CD4-positive, CD25-positive, alpha-beta regulatory T cell (primary cell): ENCODE results near the gene USP25. TPM values are rescaled to one million over a fixed set of nuclear protein-coding genes. Genes with fewer than 3 reads are reported as not detected.
A peak's percentile ranks its signal among the peaks of the same experiment; 100 is the strongest.
"Not testable (repeated sequence)": the region's sequence is repeated elsewhere in the genome, so short reads cannot be mapped to it uniquely, and the experiment has no call there.

ENCODE experiments used
- ATAC-seq, 2 donors: fragments of 150-1000 bp; cut with Tn5 transposase; one replicate each; pipeline ENCODE4 v1.10.0; 2021; ENCODE audit warnings: low read depth in 2 of 2, moderate number of reproducible peaks in 2 of 2, moderate library complexity in 1 of 2
- DNase-seq, 3 donors: peaks; one replicate each; pipeline versions ENCODE4 v3.0.0 to v3.0.0-alpha.2; 2012 to 2022; ENCODE audit warnings: mixed read lengths in 1 of 3
- H3K27ac ChIP-seq: one replicate; pipeline ENCODE4 v1.7.0; 2013; ENCODE audit warnings: mild to moderate bottlenecking, low read length; ENCODE audit not compliant: insufficient read depth, poor library complexity, severe bottlenecking
- H3K27me3 ChIP-seq: one replicate; pipeline ENCODE4 v1.7.0; 2013; ENCODE audit warnings: low read length; ENCODE audit not compliant: control insufficient read depth, insufficient read depth
- H3K36me3 ChIP-seq: one replicate; pipeline ENCODE4 v1.7.0; 2013; ENCODE audit warnings: mild to moderate bottlenecking, low read length, moderate library complexity; ENCODE audit not compliant: control insufficient read depth, insufficient read depth
- H3K4me1 ChIP-seq: 2 replicates; pipeline ENCODE4 v1.7.0; 2013; ENCODE audit warnings: mild to moderate bottlenecking, low read length; ENCODE audit not compliant: insufficient read depth, control insufficient read depth, poor library complexity, severe bottlenecking
- H3K4me3 ChIP-seq: one replicate; pipeline ENCODE4 v1.7.0; 2013; ENCODE audit warnings: low read depth, mild to moderate bottlenecking, low read length, moderate library complexity
- H3K9me3 ChIP-seq, 2 experiments: 1 replicate in 1 of 2; 2 replicates in 1 of 2; pipeline ENCODE4 v1.7.0; 2013; ENCODE audit warnings: low read length in 2 of 2, mild to moderate bottlenecking in 1 of 2, moderate library complexity in 1 of 2; ENCODE audit not compliant: control insufficient read depth in 2 of 2
- H3K27ac Mint-ChIP-seq, 3 donors: one replicate each; pipeline ENCODE4 v1.8.0; 2020 to 2022; ENCODE audit warnings: mild to moderate bottlenecking in 3 of 3, mixed read lengths in 3 of 3, moderate library complexity in 2 of 3
- H3K27me3 Mint-ChIP-seq: one replicate; pipeline ENCODE4 v1.8.0; 2022; ENCODE audit warnings: mild to moderate bottlenecking, mixed read lengths
- H3K36me3 Mint-ChIP-seq: one replicate; pipeline ENCODE4 v1.8.0; 2020; ENCODE audit warnings: mixed read lengths
- H3K4me1 Mint-ChIP-seq, 4 donors: one replicate each; pipeline ENCODE4 v1.8.0; 2020 to 2022; ENCODE audit warnings: mixed read lengths in 4 of 4, mild to moderate bottlenecking in 1 of 4
- H3K4me3 Mint-ChIP-seq, 4 donors: one replicate each; pipeline ENCODE4 v1.8.0; 2020 to 2022; ENCODE audit warnings: mild to moderate bottlenecking in 4 of 4, mixed read lengths in 4 of 4, moderate library complexity in 3 of 4
- H3K9me3 Mint-ChIP-seq, 7 donors: one replicate each; pipeline ENCODE4 v1.8.0; 2020 to 2022; ENCODE audit warnings: mixed read lengths in 7 of 7, mild to moderate bottlenecking in 3 of 7, moderate library complexity in 2 of 7
- polyA plus RNA-seq, 4 donors: library from polyadenylated mRNA; unstranded; fragments of 300-500 nt; fragmentation: Illumina TruSeq; gene quantifications; one replicate each; pipeline ENCODE4 v1.2.3, GENCODE V29; 2021
- total RNA-seq: library from RNA; stranded (reverse); gene quantifications from one replicate; pipeline ENCODE4 v1.2.3, GENCODE V29; 2022

Gene USP25
- total and polyA plus RNA-seq, 5 donors from 2014 or later: 6.6 to 64.6 (median 11.2) TPM

GRCh38 chr21:15732996-15733329 lies 3.2 kb downstream of the USP25 start:
- no peak for DNase-seq
- peaks cover 0 to 2% (median 0%) of the 10 kb centered on the region in 7 donors for H3K9me3 Mint-ChIP-seq
- H3K36me3 Mint-ChIP-seq: peaks cover 6% of the 10 kb centered on the region
- Histone ChIP-seq H3K4me3 (peak overlapping the region; percentile 97), H3K9me3 (no peaks in the 10 kb centered on the region), H3K27me3 (peaks cover 6% of the 10 kb centered on the region), H3K4me1 (peaks cover 62% of the 10 kb centered on the region), H3K27ac (peak overlapping the region; percentile 82), H3K36me3 (no peaks in the 10 kb centered on the region)
- ATAC-seq: no peak
- H3K27me3 Mint-ChIP-seq: peaks cover 17% of the 10 kb centered on the region
- H3K4me3 Mint-ChIP-seq: peak overlapping the region; percentile 77 to 95 (median 78)
- peak overlapping the region; percentile 71 to 92 (median 86) for H3K27ac Mint-ChIP-seq
- H3K4me1 Mint-ChIP-seq: peaks cover 36 to 75% (median 54%) of the 10 kb centered on the region in 4 donors

GRCh38 chr21:15735409-15735808 lies 5.6 kb downstream of the USP25 start:
- peak overlapping the region; percentile 28 to 49 (median 37) for H3K27ac Mint-ChIP-seq
- no peak for DNase-seq
- H3K4me1 Mint-ChIP-seq: peaks cover 56 to 92% (median 78%) of the 10 kb centered on the region in 4 donors
- no peaks in the 10 kb centered on the region for H3K9me3 ChIP-seq
- H3K27ac ChIP-seq: peak overlapping the region; percentile 82
- peaks cover 8% of the 10 kb centered on the region for H3K27me3 Mint-ChIP-seq
- peaks cover 70% of the 10 kb centered on the region for H3K4me1 ChIP-seq
- H3K36me3 ChIP-seq: no peaks in the 10 kb centered on the region
- H3K4me3 ChIP-seq: peak overlapping the region; percentile 45
- no peaks in the 10 kb centered on the region for H3K27me3 ChIP-seq
- ATAC-seq: no peak
- H3K36me3 Mint-ChIP-seq: peaks cover 9% of the 10 kb centered on the region
- peak overlapping the region; percentile 42 to 92 (median 62) for H3K4me3 Mint-ChIP-seq
- H3K9me3 Mint-ChIP-seq: peaks cover 0 to 2% (median 0%) of the 10 kb centered on the region in 7 donors

- peak overlapping the region; percentile 45 for H3K4me3 ChIP-seq
- not testable (repeated sequence) for H3K9me3 ChIP-seq
Measured at GRCh38 chr21:15735931-15736330, 6.1 kb downstream of the USP25 start.

GRCh38 chr21:15738779-15739178 lies 9.0 kb downstream of the USP25 start:
- H3K27me3 ChIP-seq, H3K9me3 Mint-ChIP-seq, H3K36me3 ChIP-seq, H3K4me3 ChIP-seq, ATAC-seq, DNase-seq, H3K27me3 Mint-ChIP-seq, H3K9me3 ChIP-seq, H3K27ac ChIP-seq: not testable (repeated sequence)
- Mint-ChIP-seq H3K27ac (peak overlapping the region in 2 of 3 donors; percentile 21 to 76), H3K36me3 (peaks cover 17% of the 10 kb centered on the region), H3K4me1 (peaks cover 67 to 98% (median 76%) of the 10 kb centered on the region in 4 donors), H3K4me3 (peak overlapping the region; percentile 33 to 55 (median 40))
- H3K4me1 ChIP-seq: peaks cover 51% of the 10 kb centered on the region

More at GRCh38 chr21:15735931-15736330, 6.1 kb downstream of the USP25 start:
- H3K36me3 ChIP-seq, H3K27me3 ChIP-seq, H3K36me3 Mint-ChIP-seq, H3K27me3 Mint-ChIP-seq, H3K9me3 Mint-ChIP-seq, DNase-seq, ATAC-seq: not testable (repeated sequence)
- Mint-ChIP-seq H3K27ac (peak overlapping the region; percentile 15 to 78 (median 28)), H3K4me3 (peak overlapping the region; percentile 54 to 92 (median 62)), H3K4me1 (peaks cover 59 to 95% (median 77%) of the 10 kb centered on the region in 4 donors)
- peak overlapping the region; percentile 82 for H3K27ac ChIP-seq
- H3K4me1 ChIP-seq: peaks cover 70% of the 10 kb centered on the region

GRCh38 chr21:15740383-15740782 lies 10.6 kb downstream of the USP25 start:
- H3K36me3 ChIP-seq: peaks cover 6% of the 10 kb centered on the region
- Mint-ChIP-seq H3K9me3 (peaks cover 0 to 2% (median 0%) of the 10 kb centered on the region in 7 donors), H3K4me3 (peak overlapping the region in 2 of 4 donors; percentile 29 to 38), H3K36me3 (peaks cover 20% of the 10 kb centered on the region), H3K27me3 (no peaks in the 10 kb centered on the region), H3K27ac (peak overlapping the region; percentile 21 to 53 (median 27)), H3K4me1 (peaks cover 58 to 96% (median 69%) of the 10 kb centered on the region in 4 donors)
- H3K27me3 ChIP-seq: no peaks in the 10 kb centered on the region
- ATAC-seq: no peak
- peak overlapping the region; percentile 2 for H3K4me3 ChIP-seq
- H3K9me3 ChIP-seq: no peaks in the 10 kb centered on the region
- no peak for DNase-seq
- peaks cover 43% of the 10 kb centered on the region for H3K4me1 ChIP-seq
- no peak overlapping the region for H3K27ac ChIP-seq

GRCh38 chr21:15741510-15741909 lies 11.7 kb downstream of the USP25 start:
- Mint-ChIP-seq H3K4me1 (peaks cover 55 to 93% (median 63%) of the 10 kb centered on the region in 4 donors), H3K9me3 (peaks cover 0 to 2% (median 0%) of the 10 kb centered on the region in 7 donors), H3K4me3 (no peak overlapping the region), H3K27ac (no peak overlapping the region), H3K27me3 (no peaks in the 10 kb centered on the region), H3K36me3 (peaks cover 23% of the 10 kb centered on the region)
- H3K27ac ChIP-seq: no peak overlapping the region
- no peaks in the 10 kb centered on the region for H3K9me3 ChIP-seq
- ATAC-seq (no peak), DNase-seq (no peak)
- peaks cover 6% of the 10 kb centered on the region for H3K36me3 ChIP-seq
- H3K4me1 ChIP-seq: peaks cover 35% of the 10 kb centered on the region
- no peaks in the 10 kb centered on the region for H3K27me3 ChIP-seq
- H3K4me3 ChIP-seq: no peak overlapping the region

- peaks cover 0 to 2% (median 0%) of the 10 kb centered on the region in 7 donors for H3K9me3 Mint-ChIP-seq
- peaks cover 23% of the 10 kb centered on the region for H3K36me3 Mint-ChIP-seq
- H3K4me3 ChIP-seq: no peak overlapping the region
- H3K27me3 Mint-ChIP-seq: no peaks in the 10 kb centered on the region
- DNase-seq (no peak), ATAC-seq (no peak)
- no peak overlapping the region for H3K27ac ChIP-seq
- H3K4me1 ChIP-seq: peaks cover 30% of the 10 kb centered on the region
- H3K27me3 ChIP-seq: no peaks in the 10 kb centered on the region
- peaks cover 53 to 91% (median 62%) of the 10 kb centered on the region in 4 donors for H3K4me1 Mint-ChIP-seq
- no peaks in the 10 kb centered on the region for H3K9me3 ChIP-seq
- peaks cover 6% of the 10 kb centered on the region for H3K36me3 ChIP-seq
- peak overlapping the region in 2 of 4 donors; percentile 40 to 53 for H3K4me3 Mint-ChIP-seq
- H3K27ac Mint-ChIP-seq: no peak overlapping the region
Measured at GRCh38 chr21:15742052-15742670, 12.4 kb downstream of the USP25 start.

- Mint-ChIP-seq H3K4me1 (peaks cover 50 to 89% (median 59%) of the 10 kb centered on the region in 4 donors), H3K36me3 (peaks cover 20% of the 10 kb centered on the region), H3K27me3 (no peaks in the 10 kb centered on the region), H3K4me3 (peak overlapping the region in 1 of 4 donors; percentile 26), H3K9me3 (peaks cover 0 to 2% (median 0%) of the 10 kb centered on the region in 7 donors), H3K27ac (no peak overlapping the region)
- DNase-seq (no peak), ATAC-seq (no peak)
- H3K9me3 ChIP-seq: no peaks in the 10 kb centered on the region
- no peaks in the 10 kb centered on the region for H3K27me3 ChIP-seq
- H3K36me3 ChIP-seq: peaks cover 6% of the 10 kb centered on the region
- H3K27ac ChIP-seq: no peak overlapping the region
- no peak overlapping the region for H3K4me3 ChIP-seq
- H3K4me1 ChIP-seq: peaks cover 27% of the 10 kb centered on the region
Measured at GRCh38 chr21:15742694-15743093, 12.9 kb downstream of the USP25 start.
